K562 (cell line): ENCODE results near the gene UQCRH. TPM values are rescaled to one million over a fixed set of nuclear protein-coding genes. Genes with fewer than 3 reads are reported as not detected.

ENCODE experiments used
- ATAC-seq: fragments of 200-7000 bp; cut with Tn5 transposase; 3 replicates; pipeline ENCODE4 v1.9.1; 2020; ENCODE audit warnings: moderate library complexity
- BruUV-seq: library from RNA; stranded (reverse); fragments of 400-500 nt; replicated peaks from 2 replicates; lab custom pipeline; 2021; lab: Mats Ljungman, UMichigan
- CTCF ChIA-PET: fragments of 300-600 bp; formaldehyde crosslinking; extraction: SDS; loops from one replicate; lab custom pipeline; 2021; ENCODE audit warnings: low intra/inter-chr PET ratio; lab: Yijun Ruan, JAX
- POLR2A ChIA-PET: fragments of 300-600, 350-650 bp; sonication (Branson Sonifier 250); formaldehyde crosslinking; extraction: SDS; loops from one replicate; lab custom pipeline; 2021; ENCODE audit warnings: antibody characterized with exemption, inconsistent platforms; lab: Yijun Ruan, JAX
- DNase-seq, 4 experiments: peaks; one replicate each; pipeline versions ENCODE4 v3.0.0 to v3.0.0-alpha.2; 2011 to 2018; ENCODE audit warnings: low spot score in 3 of 4, mixed read lengths in 3 of 4; ENCODE audit errors: extremely low read depth in 1 of 4
- FAIRE-seq: peaks from 2 replicates; lab custom pipeline; 2011; peaks lifted over from hg19 to GRCh38; lab: Jason Lieb, UNC
- H2AFZ ChIP-seq: 2 replicates; pipeline ENCODE4 v1.6.0; 2011; ENCODE audit warnings: low read depth, low read length, control low read depth, inconsistent platforms
- H3K27ac ChIP-seq: fragments of 200-600 bp; 3 replicates; pipeline ENCODE4 v1.8.0; 2011; ENCODE audit warnings: low read depth, mild to moderate bottlenecking, control low read depth, inconsistent platforms, low read length, moderate library complexity, mixed read lengths; ENCODE audit errors: extremely low read depth
- H3K27me3 ChIP-seq, 2 experiments: fragments of 300-600 bp in 1 of 2; 2 replicates in 1 of 2; 3 replicates in 1 of 2; pipeline versions ENCODE4 v1.6.0 to v1.8.0; 2011; ENCODE audit warnings: inconsistent platforms in 2 of 2, low read length in 2 of 2, mild to moderate bottlenecking in 1 of 2, mixed read lengths in 1 of 2, moderate library complexity in 1 of 2; ENCODE audit not compliant: control insufficient read depth in 2 of 2, insufficient read depth in 2 of 2
- H3K36me3 ChIP-seq: fragments of 300-600 bp; 3 replicates; pipeline ENCODE4 v1.8.0; 2011; ENCODE audit warnings: mild to moderate bottlenecking, low read length, inconsistent platforms; ENCODE audit not compliant: control insufficient read depth, insufficient read depth
- H3K4me1 ChIP-seq, 2 experiments: fragments of 200-600 bp in 1 of 2; replicated peaks in 1 of 2; 2 replicates in 1 of 2; 3 replicates in 1 of 2; pipeline versions ENCODE4 v1.5.1 to v1.8.0; 2011; ENCODE audit warnings: inconsistent platforms in 2 of 2, low read length in 2 of 2, mild to moderate bottlenecking in 1 of 2, mixed read lengths in 1 of 2, moderate library complexity in 1 of 2; ENCODE audit not compliant: control insufficient read depth in 2 of 2, insufficient read depth in 2 of 2
- H3K4me2 ChIP-seq: 2 replicates; pipeline ENCODE4 v1.6.1; 2011; ENCODE audit warnings: low read length, control low read depth, inconsistent platforms, mixed read lengths; ENCODE audit not compliant: insufficient read depth
- H3K4me3 ChIP-seq: fragments of 200-600 bp; sonication (generic), shearing (Covaris generic); 2 replicates; pipeline ENCODE4 v1.5.1; 2016; ENCODE audit warnings: control low read depth, inconsistent platforms
- H3K79me2 ChIP-seq: fragments of 200-600 bp; 3 replicates; pipeline ENCODE4 v1.8.0; 2011; ENCODE audit warnings: low read length, inconsistent platforms; ENCODE audit not compliant: control insufficient read depth, insufficient read depth
- H3K9ac ChIP-seq, 2 experiments: 2 replicates each; pipeline versions ENCODE4 v1.6.0 to v1.6.1; 2011; ENCODE audit warnings: low read depth in 2 of 2, low read length in 2 of 2, control low read depth in 1 of 2, inconsistent platforms in 1 of 2, mild to moderate bottlenecking in 1 of 2, mixed read lengths in 1 of 2; ENCODE audit not compliant: insufficient read depth in 1 of 2
- H3K9me1 ChIP-seq: one replicate; pipeline ENCODE4 v1.6.0; 2011; ENCODE audit warnings: inconsistent platforms, mild to moderate bottlenecking, low read length, moderate library complexity; ENCODE audit not compliant: control insufficient read depth, insufficient read depth
- H3K9me3 ChIP-seq: replicated peaks from 2 replicates; pipeline ENCODE4 v1.5.1; 2011; ENCODE audit warnings: low read depth, low read length, inconsistent platforms; ENCODE audit not compliant: control insufficient read depth, insufficient read depth
- H4K20me1 ChIP-seq: replicated peaks from 2 replicates; pipeline ENCODE4 v1.6.1; 2011; ENCODE audit warnings: low read length, inconsistent platforms, mixed read lengths; ENCODE audit not compliant: control insufficient read depth, insufficient read depth
- CBFA2T3 ChIP-seq: fragments of 450-650 bp; IDR thresholded peaks from 2 replicates; pipeline ENCODE4 v1.6.1; 2017
- CCAR2 ChIP-seq: fragments of 200-400 bp; formaldehyde crosslinking; IDR thresholded peaks from 2 replicates; pipeline ENCODE4 v1.6.1; 2017; ENCODE audit warnings: mild to moderate bottlenecking, low read depth, low read length
- CTBP1 ChIP-seq: fragments of 450-650 bp; IDR thresholded peaks from 2 replicates; pipeline ENCODE4 v1.6.1; 2016; ENCODE audit warnings: borderline replicate concordance
- HMG20A ChIP-seq: fragments of 450-650 bp; formaldehyde crosslinking; conservative IDR thresholded peaks from 2 replicates; pipeline ENCODE4 v1.4.0; 2020; ENCODE audit warnings: mild to moderate bottlenecking, mixed read lengths
- POLR2A ChIP-seq: fragments of 450-650 bp; conservative IDR thresholded peaks from 2 replicates; pipeline ENCODE4 v1.6.1; 2016
- POLR2AphosphoS5 ChIP-seq: IDR thresholded peaks from 2 replicates; pipeline ENCODE4 v1.6.1; 2011; ENCODE audit warnings: mild to moderate bottlenecking, low read depth, low read length, moderate library complexity; ENCODE audit not compliant: control insufficient read depth, insufficient read depth
- POLR2B ChIP-seq: fragments of 450-650 bp; IDR thresholded peaks from 2 replicates; pipeline ENCODE4 v1.6.1; 2018; ENCODE audit warnings: low read depth; ENCODE audit not compliant: partially characterized antibody
- RBM22 ChIP-seq: fragments of 200-400 bp; formaldehyde crosslinking; IDR thresholded peaks from 2 replicates; pipeline ENCODE4 v1.6.1; 2018; ENCODE audit warnings: low read length, low read depth; ENCODE audit not compliant: poor library complexity, severe bottlenecking
- THRB ChIP-seq: fragments of 450-650 bp; formaldehyde crosslinking; conservative IDR thresholded peaks from 2 replicates; pipeline ENCODE4 v1.4.0; 2022; ENCODE audit warnings: mild to moderate bottlenecking, missing genetic modification characterization
- ZMIZ1 ChIP-seq, 2 experiments: fragments of 150-350 bp in 1 of 2; IDR thresholded peaks; 2 replicates each; pipeline ENCODE4 v1.6.1; 2012 to 2016; ENCODE audit warnings: low read depth in 2 of 2, low read length in 2 of 2, mild to moderate bottlenecking in 1 of 2, moderate library complexity in 1 of 2
- WGBS: fragments of 100-300 bp; shearing (Covaris generic); methylation state at CpG from one replicate; pipeline ENCODE4 v1.1.6; 2016; ENCODE audit warnings: low coverage, mixed read lengths; ENCODE audit not compliant: insufficient coverage; ENCODE audit errors: missing lambda C conversion rate; 5-methylcytosine and 5-hydroxymethylcytosine counted together
- in situ Hi-C: fragments of 300-500 bp; cut with MboI; formaldehyde crosslinking; loops from 4 replicates; pipeline ENCODE4 v1.15.0; 2018; ENCODE audit warnings: inconsistent platforms, mixed read lengths
- intact Hi-C: fragments of 100-400 bp; cut with micrococcal nuclease; formaldehyde crosslinking; loops from 2 replicates; pipeline ENCODE4 v1.14.2; 2022
- polyA plus RNA-seq, 8 experiments: library from polyadenylated mRNA; depleted of rRNA in 4 of 8; stranded (reverse) in 5 of 8; unstranded in 3 of 8; fragments of >200 nt; fragmentation: Nextera tagmentation in 2 of 8; fragmentation: Illumina TruSeq in 1 of 8; extraction: Ambion mirVana in 2 of 8; extraction: Trizol in 1 of 8; gene quantifications; 2 replicates each; pipeline versions ENCODE4 v1.2.1 to v1.2.3, GENCODE V29; 2011 to 2014; ENCODE audit warnings: inconsistent platforms in 1 of 8, missing spikeins in 1 of 8
- total RNA-seq, 7 experiments: library from RNA; depleted of rRNA in 6 of 7; stranded (reverse); fragments of >200 nt in 6 of 7; fragmentation: Illumina TruSeq in 2 of 7; extraction: Trizol in 2 of 7; gene quantifications; 2 replicates each; pipeline versions ENCODE4 v1.2.1 to v1.2.3, GENCODE V29; 2011 to 2021; ENCODE audit warnings: low replicate concordance in 1 of 7

UQCRH gene
- total and polyA plus RNA-seq, 9 of the 15 experiments (the other 6 are each of a cell fraction or from before 2014, with no cell fraction given): 1,267 to 5,184 (median 2,410) TPM

GRCh38 chr1:46275030-46275337, 28.5 kb upstream of the UQCRH start:
- in situ Hi-C loops: no loop called here
- peaks cover 8 to 10% of the 10 kb centered on the region in 2 experiments; a peak in 4 of 5 replicates for H3K4me1 ChIP-seq
- no peak for FAIRE-seq
- TF ChIP-seq POLR2B (peak; percentile 6), POLR2A (0 out of 2 replicates have a peak, but pooled peaks have one; percentile 59), HMG20A (CRISPR knock-in tag) (no peak)
- no peaks in the 10 kb centered on the region for H3K27me3 ChIP-seq
- no peak overlapping the region for H3K9ac ChIP-seq
- no peak for ATAC-seq
- H3K4me3 ChIP-seq: no peak overlapping the region
- CTCF ChIA-PET: no interaction called here
- peaks cover 11% of the 10 kb centered on the region for H3K9me1 ChIP-seq
- peaks cover 97% of the 10 kb centered on the region for H3K36me3 ChIP-seq
- POLR2A ChIA-PET: interaction anchor here (1.1 to 22.6 kb wide), 7 partner anchors 10 to 74 kb away, joined by 4 to 410 read pairs (median 6); partner anchors contain the start of genes LRRC41 and UQCRH
- no TSS peak for BruUV-seq
- no peak for DNase-seq
- H3K9me3 ChIP-seq: no peaks in the 10 kb centered on the region
- H3K79me2 ChIP-seq: no peaks in the 10 kb centered on the region
- no peak overlapping the region for H3K27ac ChIP-seq
- WGBS: 86% methylated on average over 6 of the region's 6 CpGs
- no peak overlapping the region for H2AFZ ChIP-seq
- intact Hi-C loops: no loop called here
- H4K20me1 ChIP-seq: no peaks in the 10 kb centered on the region
- no peak overlapping the region for H3K4me2 ChIP-seq

- TSS peak; percentile 15 for BruUV-seq
- intact Hi-C loops: no loop called here
- CTCF ChIA-PET: no interaction called here
- TF ChIP-seq THRB (CRISPR knock-in tag) (no peak), RBM22 (peak; percentile 53), POLR2AphosphoS5 (peak; percentile 54; the same call in 1 of the 2 replicates), CBFA2T3 (peak; percentile 23), CCAR2 (no peak), CTBP1 (peak; percentile 31; the same call in 1 of the 2 replicates), ZMIZ1 (IDR thresholded peaks at IDR 0.05; ENCODE audit: low read depth in 2 of 2, low read length in 2 of 2) (0 out of 4 replicates have a peak, but pooled peaks of 1 of the 2 experiments have one; percentile 4)
Observed at GRCh38 chr1:46277658-46278373, 25.7 kb upstream of the UQCRH start.

More at GRCh38 chr1:46277658-46278373, 25.7 kb upstream of the UQCRH start:
- 62% methylated on average over 14 of the region's 14 CpGs for WGBS
- POLR2A ChIA-PET: interaction anchor here (0.8 to 22.6 kb wide), 11 partner anchors 8 to 326 kb away, joined by 3 to 410 read pairs (median 4); partner anchors contain the start of gene MKNK1
- peaks cover 97% of the 10 kb centered on the region for H3K36me3 ChIP-seq
- H2AFZ ChIP-seq: no peak overlapping the region
- no peak overlapping the region; the same call in 1 of the 2 replicates for H3K4me2 ChIP-seq
- peaks cover 16% of the 10 kb centered on the region for H3K9me1 ChIP-seq
- peak in 2 of 4 experiments; percentile 39 to 40 for DNase-seq
- ATAC-seq: peak; percentile 10
- H4K20me1 ChIP-seq: no peaks in the 10 kb centered on the region
- peak overlapping the region in 1 of 2 experiments; percentile 53; a peak in 2 of 4 replicates for H3K9ac ChIP-seq
- no peak overlapping the region for H3K27ac ChIP-seq
- in situ Hi-C loops: no loop called here
- no peaks in the 10 kb centered on the region for H3K79me2 ChIP-seq
- H3K27me3 ChIP-seq: no peaks in the 10 kb centered on the region
- H3K4me1 ChIP-seq: peaks cover 8 to 13% of the 10 kb centered on the region in 2 experiments; a peak in 4 of 5 replicates
- no peak overlapping the region for H3K4me3 ChIP-seq
- FAIRE-seq: no peak
- no peaks in the 10 kb centered on the region for H3K9me3 ChIP-seq
